SU-DHL-6 (cell line): ENCODE data around the gene NPBWR2.

Experiments used
- H2AFZ ChIP-seq: fragments of 200-600 bp; sonication (generic); 2 replicates; pipeline ENCODE4 v1.6.1; 2014; ENCODE audit warnings: low read depth, mild to moderate bottlenecking, moderate library complexity, mixed read lengths, antibody characterized with exemption, low read length; ENCODE audit not compliant: severe bottlenecking
- H3F3A ChIP-seq: fragments of 200-600 bp; shearing (Covaris generic); 2 replicates; pipeline ENCODE4 v1.6.0; 2016; ENCODE audit warnings: antibody characterized with exemption, mild to moderate bottlenecking; ENCODE audit not compliant: insufficient read depth
- H3K27ac ChIP-seq: fragments of 200-600 bp; sonication (generic); 2 replicates; pipeline ENCODE4 v1.5.1; 2016; ENCODE audit warnings: low read depth, mild to moderate bottlenecking, low read length, moderate library complexity, mixed read lengths
- H3K27me3 ChIP-seq: fragments of 200-600 bp; sonication (generic), shearing (Covaris generic); 2 replicates; pipeline ENCODE4 v1.6.0; 2014; ENCODE audit warnings: mild to moderate bottlenecking, low read length
- H3K36me3 ChIP-seq: fragments of 200-600 bp; sonication (generic); 2 replicates; pipeline ENCODE4 v1.6.1; 2014; ENCODE audit warnings: mild to moderate bottlenecking, low read length, mixed read lengths
- H3K4me2 ChIP-seq: fragments of 300-600, 200-600 bp; shearing (Covaris generic), sonication (generic); 2 replicates; pipeline ENCODE4 v1.6.0; 2014; ENCODE audit warnings: low read length, low read depth, mild to moderate bottlenecking; ENCODE audit not compliant: poor library complexity, severe bottlenecking
- H3K4me3 ChIP-seq: fragments of 200-600 bp; sonication (generic); 2 replicates; pipeline ENCODE4 v1.5.1; 2014; ENCODE audit warnings: antibody characterized with exemption, low read length, mild to moderate bottlenecking, mixed read lengths; ENCODE audit not compliant: insufficient read depth, poor library complexity, severe bottlenecking
- H3K79me2 ChIP-seq: fragments of 200-600 bp; sonication (generic); 2 replicates; pipeline ENCODE4 v1.6.1; 2014; ENCODE audit warnings: mild to moderate bottlenecking, low read length, moderate library complexity; ENCODE audit not compliant: insufficient read depth
- H3K9ac ChIP-seq: fragments of 200-600 bp; sonication (generic); 2 replicates; pipeline ENCODE4 v1.7.0; 2014; ENCODE audit warnings: mild to moderate bottlenecking, low read length
- H3K9me2 ChIP-seq: fragments of 200-600 bp; sonication (generic); replicated peaks from 2 replicates; pipeline ENCODE4 v1.6.1; 2014; ENCODE audit warnings: low read length; ENCODE audit not compliant: insufficient read depth
- H3K9me3 ChIP-seq: fragments of 200-600 bp; sonication (generic); 2 replicates; pipeline ENCODE4 v1.6.1; 2014; ENCODE audit warnings: low read length, mixed read lengths; ENCODE audit not compliant: insufficient read depth
- H4K20me1 ChIP-seq: fragments of 200-600 bp; sonication (generic); 2 replicates; pipeline ENCODE4 v1.6.1; 2014; ENCODE audit warnings: low read depth, mild to moderate bottlenecking, antibody characterized with exemption, low read length, moderate library complexity, mixed read lengths
- CTCF ChIP-seq: fragments of 200-600 bp; sonication (generic); IDR thresholded peaks from one replicate; pipeline ENCODE4 v1.5.1; 2017; ENCODE audit warnings: antibody characterized with exemption, mild to moderate bottlenecking, low read length, moderate library complexity; ENCODE audit not compliant: insufficient read depth, poor library complexity, severe bottlenecking
- EZH2phosphoT487 ChIP-seq: fragments of 200-600 bp; sonication (generic), shearing (Covaris generic); conservative IDR thresholded peaks from 2 replicates; pipeline ENCODE4 v1.6.1; 2018; ENCODE audit warnings: mild to moderate bottlenecking, antibody characterized with exemption, low read length, moderate library complexity, mixed read lengths

NPBWR2 gene

GRCh38 chr20:64065062-64065973 lies 42.0 kb downstream of the NPBWR2 start:
- no peaks in the 10 kb centered on the region for H3K79me2 ChIP-seq
- H3K27ac ChIP-seq = no peak overlapping the region
- no peaks in the 10 kb centered on the region for H3K27me3 ChIP-seq
- TF ChIP-seq EZH2phosphoT487 (no peak), CTCF (no peak)
- no peak overlapping the region for H2AFZ ChIP-seq
- no peak overlapping the region for H3K4me2 ChIP-seq
- H3F3A ChIP-seq = no peaks in the 10 kb centered on the region
- no peaks in the 10 kb centered on the region for H3K9me3 ChIP-seq
- H3K4me3 ChIP-seq = no peak overlapping the region
- no peaks in the 10 kb centered on the region for H3K36me3 ChIP-seq
- no peaks in the 10 kb centered on the region for H3K9me2 ChIP-seq
- H4K20me1 ChIP-seq = no peaks in the 10 kb centered on the region
- H3K9ac ChIP-seq = no peak overlapping the region

GRCh38 chr20:64064145-64064698 lies 43.1 kb downstream of the NPBWR2 start:
- TF ChIP-seq EZH2phosphoT487 (no peak), CTCF (no peak)
- H3K27ac ChIP-seq = no peak overlapping the region
- no peaks in the 10 kb centered on the region for H3K9me2 ChIP-seq
- H3K4me3 ChIP-seq = no peak overlapping the region
- H3K79me2 ChIP-seq = no peaks in the 10 kb centered on the region
- H3F3A ChIP-seq = no peaks in the 10 kb centered on the region
- no peaks in the 10 kb centered on the region for H3K27me3 ChIP-seq
- no peak overlapping the region for H2AFZ ChIP-seq
- no peaks in the 10 kb centered on the region for H4K20me1 ChIP-seq
- no peaks in the 10 kb centered on the region for H3K36me3 ChIP-seq
- H3K9ac ChIP-seq = no peak overlapping the region
- no peak overlapping the region for H3K4me2 ChIP-seq
- H3K9me3 ChIP-seq = no peaks in the 10 kb centered on the region

DNA sequence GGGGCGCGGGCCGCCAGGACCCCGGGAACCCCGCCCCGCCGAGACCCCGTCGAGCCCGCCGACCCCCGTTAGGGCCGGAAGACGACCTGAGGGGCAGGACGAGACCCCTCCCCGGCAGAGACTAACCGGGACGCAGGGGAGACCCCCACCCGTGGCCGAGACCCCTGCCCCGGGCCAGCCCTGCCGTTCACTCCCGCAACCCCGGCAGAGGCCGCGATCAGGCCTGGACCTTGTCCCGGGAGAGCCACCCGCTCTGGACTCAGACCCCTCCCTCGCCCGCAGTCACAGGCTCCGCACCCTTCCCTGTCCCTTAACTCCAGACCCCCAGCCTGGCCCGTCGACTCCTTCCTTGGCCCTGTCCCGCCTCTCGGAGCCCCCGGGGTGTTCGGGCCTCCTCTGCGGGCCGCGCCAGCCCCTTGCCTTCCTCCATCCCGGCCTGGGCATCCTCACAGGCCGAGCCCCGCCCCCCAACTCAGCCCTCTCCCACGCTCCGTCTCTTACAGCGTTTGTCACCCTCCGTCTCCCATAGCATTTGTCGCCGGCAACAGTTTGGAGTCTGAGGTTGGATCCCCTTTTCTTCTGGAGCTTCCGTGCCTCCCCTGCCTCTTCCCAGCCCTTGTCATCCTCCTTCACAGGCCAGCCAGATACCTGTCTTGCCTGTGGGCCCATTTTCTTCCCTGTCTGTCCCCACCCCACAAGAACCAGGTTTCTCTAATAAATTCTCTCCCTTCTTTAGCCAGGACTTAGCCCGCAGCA lies 43.8 kb downstream of the NPBWR2 start:
- no peaks in the 10 kb centered on the region for H3K27me3 ChIP-seq
- peak overlapping the region; percentile 74 for H3K9ac ChIP-seq
- H4K20me1 ChIP-seq = no peaks in the 10 kb centered on the region
- H3K4me3 ChIP-seq = peak overlapping the region; percentile 81
- peak overlapping the region; percentile 85 for H3K4me2 ChIP-seq
- H3F3A ChIP-seq = no peaks in the 10 kb centered on the region
- H3K36me3 ChIP-seq = no peaks in the 10 kb centered on the region
- H3K27ac ChIP-seq = no peak overlapping the region
- peak overlapping the region; percentile 64 for H2AFZ ChIP-seq
- no peaks in the 10 kb centered on the region for H3K9me3 ChIP-seq
- TF ChIP-seq CTCF (no peak), EZH2phosphoT487 (no peak)
- no peaks in the 10 kb centered on the region for H3K9me2 ChIP-seq
- H3K79me2 ChIP-seq = no peaks in the 10 kb centered on the region
